VCaP (cell line): ENCODE measurements around the gene GATAD2A.
"Not testable (repeated sequence)": the region's sequence is repeated elsewhere in the genome, so short reads cannot be mapped to it uniquely, and the experiment has no call there.

Experiments
- H3K27ac ChIP-seq: fragments of 450-650 bp; 2 replicates; pipeline ENCODE4 v1.5.1; 2017
- CTCF ChIP-seq: fragments of 450-650 bp; conservative IDR thresholded peaks from 2 replicates; pipeline ENCODE4 v1.5.1; 2017; ENCODE audit warnings: mild to moderate bottlenecking, moderate library complexity

The GATAD2A gene

GRCh38 chr19:19453125-19453454 is 47.6 kb downstream of the GATAD2A start:
- no peak overlapping the region for H3K27ac ChIP-seq
- no peak for TF ChIP-seq CTCF

GRCh38 chr19:19455166-19455919 is 49.9 kb downstream of the GATAD2A start:
- H3K27ac ChIP-seq: not testable (repeated sequence)

- no peak for TF ChIP-seq CTCF
- no peak overlapping the region for H3K27ac ChIP-seq
Observed at GRCh38 chr19:19457671-19458070, 52.2 kb downstream of the GATAD2A start.

GRCh38 chr19:19458110-19458816 is 52.8 kb downstream of the GATAD2A start:
- TF ChIP-seq CTCF: no peak
- no peak overlapping the region for H3K27ac ChIP-seq

GRCh38 chr19:19459073-19459472 is 53.6 kb downstream of the GATAD2A start:
- no peak overlapping the region for H3K27ac ChIP-seq

GRCh38 chr19:19459707-19460251 is 54.3 kb downstream of the GATAD2A start:
- H3K27ac ChIP-seq: no peak overlapping the region
- no peak for TF ChIP-seq CTCF

More at GRCh38 chr19:19459073-19459472, 53.6 kb downstream of the GATAD2A start:
- TF ChIP-seq CTCF: no peak

GRCh38 chr19:19460258-19460731 is 54.8 kb downstream of the GATAD2A start:
- no peak for TF ChIP-seq CTCF
- no peak overlapping the region for H3K27ac ChIP-seq
